Activated naive CD4-positive, alpha-beta T cell treated with anti-CD3 and anti-CD28 coated beads, Interleukin-2, amount 50 U/mL, for 16 hours (primary cell): ENCODE measurements around the gene ASNSD1.
"Not testable (repeated sequence)": the region's sequence is repeated elsewhere in the genome, so short reads cannot be mapped to it uniquely, and the experiment has no call there.

Experiments
- DNase-seq: peaks from one replicate; pipeline ENCODE4 v3.0.0-alpha.2; 2020

ASNSD1 gene

DNA sequence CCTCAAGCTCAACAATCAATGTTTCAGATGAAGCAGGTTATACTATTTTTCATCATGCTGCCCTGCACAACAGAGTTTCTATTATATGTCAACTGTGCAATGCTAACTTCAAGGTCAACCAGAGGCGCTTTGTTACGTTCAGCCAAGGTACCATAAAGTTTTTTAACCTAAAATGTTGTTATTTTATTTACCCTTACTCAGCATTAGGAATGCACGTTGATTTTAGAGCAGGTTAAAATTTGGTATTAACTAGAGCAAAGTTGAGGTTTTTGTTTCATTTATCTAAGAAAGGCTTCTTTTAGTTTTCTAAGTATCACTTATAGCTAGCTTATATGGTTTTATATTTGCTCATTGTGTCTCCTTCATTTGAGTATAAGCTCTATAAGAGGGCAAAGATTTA is 35.0 kb downstream of the ASNSD1 start:
- no peak for DNase-seq

DNA sequence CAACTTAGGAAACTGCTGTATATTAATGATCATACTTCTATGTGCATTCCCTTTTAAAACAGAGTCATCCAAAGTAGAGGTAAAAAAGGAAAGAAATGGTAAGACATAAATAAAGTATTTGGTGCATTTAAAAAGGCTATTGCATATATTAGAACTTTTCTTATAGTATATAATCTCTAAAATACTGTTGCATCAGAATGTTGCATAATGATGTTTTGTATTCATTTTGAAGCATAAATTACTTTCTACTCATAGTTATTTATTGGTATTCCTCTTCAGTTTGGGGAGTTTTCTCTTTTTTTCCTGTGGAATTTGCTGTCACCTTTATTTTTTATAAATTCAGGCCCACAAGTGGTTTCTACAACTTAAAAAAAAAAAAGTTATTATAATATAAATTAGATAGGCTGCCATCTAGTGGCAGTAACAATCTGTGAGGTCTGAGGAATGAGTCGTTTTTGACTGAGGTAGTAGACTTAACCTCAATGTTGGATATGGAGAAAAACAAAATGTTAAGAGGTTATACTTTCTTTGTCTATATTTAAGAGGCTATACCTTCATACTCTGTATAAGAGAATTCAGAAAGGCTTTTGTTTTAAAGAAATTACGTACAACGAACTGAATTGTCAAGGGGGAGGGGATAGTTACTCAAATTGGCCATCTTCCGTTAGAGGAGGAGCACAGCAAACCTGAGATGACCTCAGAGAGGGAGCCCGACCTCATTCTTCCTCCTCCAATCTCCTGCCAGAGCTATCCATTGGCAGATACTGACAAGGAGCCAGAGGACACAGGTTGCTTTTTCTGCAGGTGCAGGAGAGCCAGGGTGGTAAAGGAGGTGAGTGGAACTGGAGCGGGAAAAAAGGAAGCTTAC is 37.0 kb downstream of the ASNSD1 start:
- peak; percentile 22 for DNase-seq

DNA sequence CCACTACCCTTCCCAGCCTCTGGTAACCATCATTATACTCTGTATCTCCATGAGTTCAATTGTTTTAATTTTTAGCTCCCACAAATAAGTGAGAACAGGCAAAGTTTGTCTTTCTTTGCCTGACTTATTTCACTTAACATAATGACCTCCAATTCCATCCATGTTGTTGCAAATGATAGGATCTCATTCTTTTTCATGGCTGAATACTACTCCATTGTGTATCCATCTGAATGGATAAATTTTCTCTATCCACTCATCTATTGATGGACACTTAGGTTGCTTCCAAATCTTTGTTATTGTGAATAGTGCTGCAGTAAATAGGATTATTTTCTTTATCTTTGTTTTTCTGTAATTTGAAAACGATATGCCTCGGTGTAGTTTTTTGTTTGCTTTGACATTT is 39.4 kb downstream of the ASNSD1 start:
- no peak for DNase-seq

- no peak for DNase-seq
Measured at GRCh38 chr2:189702071-189702470, 40.8 kb downstream of the ASNSD1 start.

GRCh38 chr2:189709501-189710221 is 48.4 kb downstream of the ASNSD1 start:
- no peak for DNase-seq

- DNase-seq, result not testable (repeated sequence)
Measured at GRCh38 chr2:189717593-189717992, 56.3 kb downstream of the ASNSD1 start.

- no peak for DNase-seq
Measured at GRCh38 chr2:189719571-189719970, 58.3 kb downstream of the ASNSD1 start.
